Activated CD4-positive, alpha-beta T cell treated with anti-CD3 and anti-CD28 coated beads for 4 hours (primary cell): ENCODE measurements around the gene CTPS1.

Experiments used
- DNase-seq, 2 donors: peaks; one replicate each; pipeline ENCODE4 v3.0.0-alpha.2; 2020

CTPS1 gene

DNA sequence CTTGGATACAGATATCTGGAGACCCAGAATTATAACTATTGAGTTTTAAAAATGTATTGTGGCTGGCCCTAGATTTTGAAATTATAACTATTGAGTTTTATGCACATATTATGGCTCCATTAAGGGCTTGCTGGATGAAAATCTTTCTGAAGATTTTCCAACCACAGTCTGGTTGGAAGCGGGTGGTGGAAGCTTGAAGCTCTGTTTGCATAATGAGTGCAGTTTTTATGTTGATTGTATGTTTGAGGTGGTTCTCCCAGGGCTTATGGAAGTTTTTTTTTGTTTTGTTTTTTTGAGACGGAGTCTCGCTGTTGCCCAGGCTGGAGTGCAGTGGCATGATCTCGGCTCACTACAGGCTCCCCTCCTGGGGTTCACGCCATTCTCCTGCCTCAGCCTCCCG is 10.1 kb upstream of the CTPS1 start:
- no peak for DNase-seq

DNA sequence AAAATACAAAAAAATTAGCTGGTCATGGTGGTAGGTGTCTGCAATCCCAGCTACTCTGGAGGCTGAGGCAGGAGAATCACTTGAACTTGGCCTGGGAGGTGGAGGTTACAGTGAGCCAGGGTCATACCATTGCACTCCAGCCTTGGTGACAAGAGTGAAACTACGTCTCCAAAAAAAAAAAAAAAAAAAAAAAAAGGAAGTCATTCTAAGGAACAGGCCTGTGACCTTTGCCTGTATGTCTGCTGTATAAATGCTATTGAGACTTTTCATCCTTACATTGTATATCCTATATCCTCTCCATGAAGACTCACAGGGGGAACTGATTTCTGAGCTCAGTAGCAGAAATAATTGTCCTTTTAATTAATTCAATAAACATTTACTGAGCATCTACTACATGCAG is 7.5 kb upstream of the CTPS1 start:
- DNase-seq: no peak

DNA sequence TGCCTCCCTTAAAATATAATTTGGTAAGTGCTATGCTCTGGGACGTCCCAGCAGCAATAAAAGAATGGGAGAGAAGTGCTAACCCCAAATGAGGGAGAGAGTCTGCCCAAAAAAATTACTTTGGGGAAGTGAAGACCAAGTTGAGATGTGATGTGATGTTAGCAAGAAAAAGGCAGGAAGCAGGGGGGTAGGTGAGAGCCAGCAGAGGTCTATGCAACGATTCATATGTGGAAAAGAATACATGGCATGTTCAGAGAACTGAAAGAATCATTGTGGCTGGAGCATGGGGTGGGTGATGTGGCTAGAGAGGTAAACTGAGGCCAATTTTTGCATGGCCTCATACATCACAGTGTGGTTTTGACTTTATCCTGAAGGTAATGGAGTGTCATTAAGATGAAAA is 5.6 kb upstream of the CTPS1 start:
- DNase-seq: no peak

DNA sequence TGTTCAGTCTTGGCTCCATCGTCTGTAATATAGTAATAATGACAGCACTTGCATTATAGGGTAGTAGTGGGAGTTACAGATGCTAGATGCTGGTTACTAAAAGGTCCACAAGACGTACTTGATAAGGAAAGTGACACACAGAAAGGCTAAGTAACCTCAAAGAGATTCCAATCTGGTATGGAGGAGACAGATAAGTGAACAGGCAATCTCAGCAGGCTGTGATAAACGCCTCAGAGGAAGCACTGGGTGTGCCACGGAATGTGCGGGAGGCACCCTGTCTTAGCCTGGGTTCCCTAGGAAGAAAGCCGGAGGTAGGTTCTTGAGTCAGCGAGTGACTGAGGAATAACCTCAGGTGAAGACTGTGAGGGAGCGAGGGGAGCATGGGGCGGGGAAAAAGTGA is 4.6 kb upstream of the CTPS1 start:
- no peak for DNase-seq

DNA sequence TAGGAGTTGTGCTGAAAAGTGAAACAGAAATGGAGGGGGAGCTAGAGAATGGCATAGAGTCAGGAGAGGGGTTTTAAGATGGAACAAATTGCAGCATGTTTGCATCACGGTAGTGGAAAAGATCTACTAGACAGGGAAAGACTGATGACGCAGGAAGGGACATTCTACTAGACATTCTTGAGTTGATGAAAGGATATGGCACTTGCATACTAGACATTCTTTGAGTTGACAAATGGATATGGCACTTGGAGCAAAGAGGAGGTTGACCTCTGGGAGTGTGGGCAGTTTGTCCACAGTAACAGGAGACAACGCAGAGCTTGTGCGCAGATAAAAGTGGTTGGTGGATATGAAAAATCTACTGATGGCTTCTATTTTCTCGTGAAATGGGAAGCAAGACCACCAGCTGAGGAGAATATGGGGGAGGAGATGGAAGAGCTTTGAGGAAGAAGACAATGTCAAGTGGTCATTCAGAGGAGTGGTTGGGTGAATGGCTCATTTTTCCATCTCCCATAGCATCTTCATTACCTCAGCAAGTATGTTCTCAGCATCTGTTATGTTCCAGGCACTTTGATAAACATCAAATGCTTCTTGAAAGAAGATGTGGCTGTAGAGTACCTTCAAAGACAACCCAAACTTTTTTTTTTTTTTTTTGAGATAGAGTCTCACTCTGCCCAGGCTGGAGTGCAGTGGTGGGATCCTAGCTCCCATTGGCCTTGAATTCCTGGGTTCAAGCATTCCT is 2.4 kb upstream of the CTPS1 start:
- no peak for DNase-seq

DNA sequence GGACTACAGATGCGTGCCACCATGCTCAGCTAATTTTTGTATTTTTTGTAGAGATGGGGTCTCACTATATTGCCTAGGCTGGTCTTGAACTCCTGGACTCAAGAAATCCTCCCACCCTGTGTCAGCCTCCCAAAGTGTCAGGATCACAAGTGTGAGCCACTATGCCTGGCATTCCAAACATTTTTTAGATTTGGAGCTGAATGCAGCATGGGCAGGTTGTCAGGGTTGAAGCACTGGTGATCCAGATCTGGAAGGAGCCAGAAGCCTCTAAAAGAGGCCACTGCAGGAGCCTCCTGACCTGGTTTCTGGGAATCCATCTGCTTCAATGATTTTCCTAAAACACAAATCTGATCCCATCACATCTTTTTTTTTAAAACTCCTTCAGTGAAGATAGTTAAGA is 1.8 kb upstream of the CTPS1 start:
- DNase-seq: no peak

DNA sequence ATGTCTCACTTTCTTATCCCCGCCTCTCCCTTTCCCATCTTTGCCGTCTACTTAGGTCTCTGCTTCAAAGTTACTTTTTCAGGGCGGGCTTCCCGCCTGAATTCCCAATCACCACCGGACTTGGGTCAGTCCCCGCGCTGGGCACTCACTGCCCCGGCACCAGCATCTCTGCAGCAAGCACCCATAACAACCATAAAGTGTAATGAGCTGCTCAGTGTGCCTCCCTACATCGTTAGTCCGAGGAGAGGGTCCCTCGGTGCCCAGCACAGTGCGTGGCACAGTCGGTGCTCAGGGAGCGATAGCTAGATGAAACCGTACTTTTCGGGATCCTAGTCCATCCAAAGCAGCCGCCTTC is 633 bp upstream of the CTPS1 start:
- DNase-seq: no peak

DNA sequence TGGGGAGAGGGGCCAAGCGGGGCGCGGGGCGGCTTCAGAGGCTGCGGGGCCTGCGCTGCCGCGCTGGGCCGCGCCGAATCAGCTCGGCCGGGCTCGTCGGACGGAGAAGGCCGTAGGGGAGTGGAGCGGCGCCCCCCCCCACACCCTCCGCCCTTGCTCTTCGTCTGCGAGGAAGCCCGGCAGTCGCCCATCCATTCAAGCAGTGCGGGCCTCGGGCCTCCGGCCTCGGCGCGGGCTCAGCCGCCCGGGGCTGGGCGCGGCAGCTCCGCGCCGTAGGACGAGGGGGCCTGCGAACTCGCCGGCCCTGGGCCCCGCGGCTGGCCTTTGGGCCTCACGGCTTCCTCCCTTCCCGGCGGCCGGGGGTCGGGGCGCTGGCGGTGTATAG is 564 bp downstream of the CTPS1 start:
- no peak for DNase-seq

DNA sequence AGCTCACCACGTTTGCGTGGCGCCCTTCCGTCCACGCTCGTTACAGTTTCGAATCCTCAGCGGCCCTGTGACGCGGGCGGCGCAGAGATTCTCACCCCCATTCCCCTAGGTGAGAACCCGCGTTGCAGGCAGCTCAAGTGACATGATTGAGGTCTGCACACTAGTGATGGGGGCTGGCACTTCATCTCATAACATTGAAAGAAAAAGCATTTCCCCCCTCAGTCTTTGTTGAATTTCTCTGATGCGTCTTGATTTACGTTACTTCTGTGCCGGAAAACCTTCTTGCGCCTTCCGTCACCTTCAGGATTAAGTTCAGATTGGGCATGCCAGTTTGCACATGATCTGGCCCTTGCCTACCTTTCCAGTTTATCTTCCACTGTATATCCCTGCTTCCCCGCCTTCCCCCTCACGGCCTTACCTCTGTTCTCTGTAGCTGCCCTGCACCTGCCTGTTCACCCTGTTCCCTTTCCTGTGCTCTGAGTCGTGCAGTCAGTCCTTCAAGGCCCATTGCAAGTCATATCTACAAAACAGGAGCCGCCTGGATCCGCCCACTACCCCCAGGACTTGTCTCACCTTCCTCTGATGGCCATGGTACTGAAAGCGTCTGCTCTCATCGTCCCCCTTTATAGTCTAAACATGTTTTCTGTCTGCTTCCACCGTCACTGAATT is 1.1 kb downstream of the CTPS1 start:
- DNase-seq: peak; percentile 43 to 50

DNA sequence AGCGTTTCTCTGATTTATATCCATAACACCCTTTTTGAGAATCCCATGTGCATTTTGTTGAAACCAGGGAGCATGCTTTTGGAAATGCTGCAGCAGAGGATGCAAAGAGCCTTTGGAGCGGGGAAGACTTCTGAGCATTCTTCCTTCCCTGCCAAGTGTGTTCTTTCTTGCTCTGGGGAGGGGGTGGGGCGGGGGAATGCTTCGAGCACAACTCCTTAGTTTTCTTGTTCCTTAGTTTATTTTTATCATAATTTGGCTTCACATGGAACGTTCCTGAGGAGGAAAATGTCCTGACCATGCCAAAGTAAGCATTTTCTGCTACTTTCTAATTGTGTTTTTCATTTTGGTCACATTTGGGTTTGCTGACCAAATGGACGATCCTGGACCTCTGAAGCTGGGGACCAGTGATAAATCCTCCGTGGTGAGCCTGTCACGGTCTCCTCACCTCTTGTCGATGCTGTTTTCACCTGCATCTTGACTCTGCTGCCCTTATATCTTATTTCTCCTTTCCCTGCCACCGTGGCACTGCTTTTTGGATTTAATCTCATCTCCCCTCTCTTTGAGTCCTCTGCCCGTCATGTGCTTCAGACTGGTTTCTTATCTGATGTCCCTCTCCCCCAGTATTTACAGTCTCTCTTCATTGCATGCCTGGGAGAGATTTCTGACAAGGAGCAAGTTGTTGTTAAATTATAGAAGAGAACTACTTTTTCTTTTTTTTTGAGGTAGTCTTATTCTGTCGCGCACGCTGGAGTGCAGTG is 2.4 kb downstream of the CTPS1 start:
- DNase-seq: no peak

DNA sequence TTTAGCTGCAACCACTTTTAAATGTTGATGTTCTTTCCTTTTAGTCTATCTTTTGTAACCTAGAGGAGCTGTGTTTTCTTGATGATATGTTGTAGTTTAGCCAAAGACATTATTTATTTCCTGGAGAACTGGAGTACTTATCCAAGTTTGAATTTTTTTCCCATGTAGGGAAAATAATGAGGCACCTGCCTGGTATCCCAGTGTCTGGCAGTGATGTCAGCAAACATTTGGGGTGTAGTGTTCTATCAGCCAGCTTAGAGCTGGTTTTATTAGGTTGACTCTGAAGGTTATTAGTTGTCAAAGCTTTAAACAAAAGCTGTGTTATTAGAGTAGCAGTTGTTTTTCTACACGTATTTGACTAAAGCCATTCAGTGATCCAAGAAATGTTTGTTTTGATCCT is 3.2 kb downstream of the CTPS1 start:
- DNase-seq: no peak

DNA sequence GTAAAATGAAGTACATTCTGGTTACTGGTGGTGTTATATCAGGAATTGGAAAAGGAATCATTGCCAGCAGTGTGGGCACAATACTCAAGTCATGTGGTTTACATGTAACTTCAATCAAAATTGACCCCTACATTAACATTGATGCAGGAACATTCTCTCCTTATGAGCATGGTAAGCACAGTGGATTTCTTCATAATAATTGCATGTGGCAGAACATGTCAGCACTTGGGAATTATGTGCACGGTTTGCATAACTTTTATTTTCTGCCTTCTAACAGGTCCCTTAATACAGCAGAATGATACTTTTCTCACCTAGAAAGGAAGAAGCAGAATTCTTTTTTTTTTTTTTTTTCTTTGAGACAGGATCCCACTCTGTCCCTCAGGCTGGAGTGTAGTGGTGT is 3.8 kb downstream of the CTPS1 start:
- no peak for DNase-seq

DNA sequence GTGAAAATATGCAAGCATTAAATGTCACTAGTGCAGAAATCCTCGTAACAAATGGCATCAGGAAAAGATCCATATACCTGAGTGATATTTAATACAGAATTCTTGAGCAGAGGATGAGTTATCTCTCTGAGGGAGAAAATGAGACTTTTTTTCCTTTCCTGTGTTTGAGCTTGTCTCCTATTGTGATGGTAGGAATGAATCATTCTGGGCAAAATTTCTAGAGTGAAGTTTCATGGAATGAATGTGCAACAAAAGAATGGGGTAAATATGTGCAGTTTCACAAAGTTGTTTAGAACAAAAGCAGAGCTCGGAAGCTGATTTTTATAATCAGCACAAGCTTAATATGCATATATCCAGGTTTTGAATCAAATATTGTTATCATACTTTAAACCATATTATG is 4.6 kb downstream of the CTPS1 start:
- no peak for DNase-seq

DNA sequence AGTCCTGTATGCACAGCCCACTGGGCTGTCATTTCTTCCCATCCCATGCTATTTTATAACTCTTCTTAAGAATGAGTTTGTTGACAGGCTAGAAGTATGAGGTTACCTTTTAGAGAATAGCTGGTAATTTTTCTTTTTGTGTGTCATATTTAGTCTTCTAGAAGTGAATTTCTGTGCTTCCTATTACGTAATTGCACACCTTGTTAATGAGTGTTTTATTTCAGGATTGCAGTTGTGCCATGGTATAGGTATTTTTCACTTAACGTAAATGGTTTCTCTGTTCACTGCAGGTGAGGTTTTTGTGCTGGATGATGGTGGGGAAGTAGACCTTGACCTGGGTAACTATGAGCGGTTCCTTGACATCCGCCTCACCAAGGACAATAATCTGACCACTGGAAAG is 5.0 kb downstream of the CTPS1 start:
- DNase-seq: no peak

DNA sequence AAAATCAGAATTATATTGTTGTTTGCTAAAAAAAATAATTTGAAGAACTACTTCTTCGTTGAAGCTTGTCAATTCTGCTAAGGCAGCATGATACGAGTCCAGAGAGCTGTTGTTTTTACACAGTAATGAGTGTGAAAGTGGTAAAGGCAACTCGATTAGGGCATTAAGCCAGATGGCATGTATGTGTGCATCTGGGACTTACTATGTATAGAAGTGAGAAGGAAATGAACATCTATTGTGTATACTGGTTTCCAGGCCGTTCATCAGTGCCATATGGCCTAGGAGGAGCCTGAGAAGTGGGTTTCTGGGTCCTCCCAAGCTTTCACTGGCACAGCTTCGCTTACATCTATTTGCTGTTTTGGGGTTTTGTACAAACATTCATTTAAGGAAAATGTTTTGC is 5.7 kb downstream of the CTPS1 start:
- DNase-seq: no peak

DNA sequence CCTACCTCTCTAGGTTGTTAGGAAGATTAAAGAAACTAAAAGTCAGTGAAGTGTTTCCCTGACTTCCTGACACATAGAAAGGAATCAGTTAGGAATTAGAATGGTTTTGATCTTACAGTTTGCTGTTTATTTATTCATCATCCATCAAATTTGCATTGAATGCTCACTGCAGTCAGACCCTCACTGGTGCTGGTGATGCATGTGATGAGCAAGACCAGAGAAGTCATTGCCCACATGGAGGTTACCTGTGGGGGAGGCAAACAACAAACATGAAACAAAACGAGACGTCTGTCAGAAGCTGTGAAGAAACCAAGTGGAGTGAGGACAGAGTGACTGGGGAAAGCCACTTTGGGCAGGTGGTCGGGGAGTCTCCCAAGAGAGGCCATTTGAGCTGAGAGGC is 6.4 kb downstream of the CTPS1 start:
- DNase-seq: no peak

DNA sequence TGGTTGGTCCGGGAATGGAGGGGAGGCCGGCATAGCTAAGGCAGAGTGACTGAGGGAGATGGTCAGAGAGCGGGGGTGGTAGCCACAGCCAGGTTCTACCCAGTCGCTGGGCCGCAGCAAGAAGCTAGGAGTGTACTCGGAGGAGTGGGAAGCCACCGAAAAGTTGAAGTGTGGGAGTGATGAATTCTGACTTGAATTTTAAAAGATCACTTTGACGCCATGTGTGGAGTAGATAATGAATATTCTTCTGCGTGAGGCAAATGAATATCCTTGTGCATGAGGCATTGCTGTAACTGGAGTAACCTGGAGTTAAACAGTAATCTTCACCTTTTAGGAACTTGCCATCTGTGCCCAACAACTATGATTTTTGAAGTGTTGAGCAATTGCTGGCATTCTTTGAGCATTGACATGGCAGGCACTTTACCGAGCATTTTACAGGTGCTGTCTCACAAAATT is 6.9 kb downstream of the CTPS1 start:
- DNase-seq: no peak

DNA sequence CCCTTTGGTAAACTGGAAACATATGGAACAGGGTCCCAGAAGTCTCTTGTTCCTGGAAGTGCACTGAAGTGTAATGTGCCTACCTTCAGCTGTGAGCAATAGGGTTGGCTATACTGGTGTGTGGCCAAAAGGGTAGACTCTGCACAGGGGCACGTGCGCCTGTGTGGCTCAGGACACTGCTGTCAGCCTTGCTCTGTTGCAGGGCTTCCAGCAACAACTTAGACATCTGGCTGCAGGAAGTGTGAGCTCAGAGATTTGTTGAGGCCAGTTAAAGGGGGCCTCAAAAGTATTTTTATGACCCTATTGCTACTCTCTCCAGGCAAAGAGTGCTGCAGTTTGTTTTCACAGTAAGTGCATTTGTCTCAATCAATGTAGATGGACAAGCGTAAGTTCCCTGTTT is 7.5 kb downstream of the CTPS1 start:
- no peak for DNase-seq

DNA sequence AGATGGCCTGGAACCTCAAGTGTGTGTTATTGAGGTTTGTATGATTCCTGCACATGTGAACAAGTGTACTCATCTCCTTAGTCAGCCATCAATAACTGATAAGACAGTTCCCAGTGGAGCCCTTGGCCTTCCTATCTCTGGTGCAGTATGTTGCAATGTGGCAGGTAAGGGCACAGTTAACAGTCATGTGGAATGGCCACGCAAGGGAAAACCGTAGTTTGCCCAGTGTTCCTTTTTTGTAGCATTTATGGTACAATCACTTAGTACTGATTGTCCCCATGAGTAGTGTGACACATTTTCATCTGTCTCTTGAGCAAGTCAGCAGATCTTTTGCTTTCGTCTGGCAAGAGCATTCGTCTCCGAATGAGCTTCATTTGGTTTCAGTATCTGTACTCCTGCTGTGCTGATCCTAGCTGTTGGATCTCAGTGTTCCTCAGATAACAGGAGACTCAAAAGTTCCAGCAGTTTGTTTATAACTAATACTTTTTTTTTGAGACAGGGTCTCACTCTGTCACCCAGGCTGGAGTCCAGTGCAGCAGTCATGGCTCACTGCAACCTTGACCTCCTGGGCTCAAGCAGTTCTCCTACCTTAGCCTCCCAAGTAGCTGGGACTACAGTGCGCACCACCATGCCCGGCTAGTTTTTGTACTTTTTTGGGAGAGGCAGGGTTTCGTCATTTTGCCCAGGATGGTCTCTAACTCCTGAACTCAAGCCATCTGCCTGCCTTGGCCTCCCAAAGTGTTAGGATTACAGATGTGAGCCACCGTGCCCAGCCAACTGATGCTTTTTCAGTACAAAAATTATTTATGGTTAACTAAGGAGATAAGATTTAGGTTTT is 8.2 kb downstream of the CTPS1 start:
- DNase-seq: no peak

DNA sequence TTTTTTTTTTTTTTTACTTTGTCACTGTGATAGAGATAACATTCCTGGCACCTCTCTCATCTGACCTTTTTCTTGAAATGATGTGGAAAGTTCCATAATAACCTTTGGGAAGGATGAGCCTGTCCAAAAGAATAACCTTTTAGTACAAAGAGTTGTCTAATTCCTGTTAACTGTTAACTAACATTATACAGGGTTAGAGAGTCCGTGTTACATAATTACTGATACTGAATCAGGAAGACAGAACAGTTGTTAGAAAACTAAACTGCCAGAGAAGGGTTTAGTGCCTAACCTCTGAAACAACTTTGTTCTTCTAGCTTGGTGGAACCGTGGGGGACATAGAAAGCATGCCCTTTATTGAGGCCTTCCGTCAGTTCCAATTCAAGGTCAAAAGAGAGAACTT is 8.8 kb downstream of the CTPS1 start:
- no peak for DNase-seq

DNA sequence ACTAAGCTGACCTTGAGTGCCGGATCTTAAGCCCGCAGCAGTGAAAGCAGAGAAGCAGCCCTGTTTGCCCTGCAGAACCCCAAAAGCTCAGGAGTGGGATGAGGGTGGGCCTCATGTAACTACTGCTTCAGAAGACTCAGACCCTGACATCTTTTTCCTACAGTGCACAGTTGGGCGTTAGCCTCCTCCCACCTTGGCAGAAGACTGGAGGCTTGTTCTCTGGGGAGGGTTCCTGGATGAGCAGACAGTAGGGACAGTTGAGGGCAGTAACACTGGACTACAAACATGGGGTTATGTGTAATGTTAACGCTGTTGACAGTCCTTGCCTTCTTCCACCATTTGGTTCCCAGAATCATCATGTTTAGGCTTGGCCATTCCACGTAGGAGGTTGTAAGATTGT is 9.6 kb downstream of the CTPS1 start:
- DNase-seq: no peak

DNA sequence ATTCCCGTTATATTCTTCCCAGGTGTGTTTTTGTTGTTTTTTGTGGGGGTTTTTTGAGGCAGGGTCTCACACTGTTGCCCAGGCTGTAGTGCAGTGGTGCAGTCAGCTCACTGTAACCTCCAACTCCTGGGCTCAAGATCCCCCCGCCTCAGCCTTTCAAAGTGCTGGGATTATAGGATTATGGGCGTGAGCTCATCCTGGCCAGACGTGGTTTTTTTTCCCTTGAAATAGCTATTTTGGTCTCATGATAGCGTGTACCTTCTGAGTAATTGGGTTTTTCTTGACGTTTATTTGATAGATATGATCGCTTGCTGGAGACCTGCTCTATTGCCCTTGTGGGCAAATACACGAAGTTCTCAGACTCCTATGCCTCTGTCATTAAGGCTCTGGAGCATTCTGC is 17.6 kb downstream of the CTPS1 start:
- DNase-seq: no peak

DNA sequence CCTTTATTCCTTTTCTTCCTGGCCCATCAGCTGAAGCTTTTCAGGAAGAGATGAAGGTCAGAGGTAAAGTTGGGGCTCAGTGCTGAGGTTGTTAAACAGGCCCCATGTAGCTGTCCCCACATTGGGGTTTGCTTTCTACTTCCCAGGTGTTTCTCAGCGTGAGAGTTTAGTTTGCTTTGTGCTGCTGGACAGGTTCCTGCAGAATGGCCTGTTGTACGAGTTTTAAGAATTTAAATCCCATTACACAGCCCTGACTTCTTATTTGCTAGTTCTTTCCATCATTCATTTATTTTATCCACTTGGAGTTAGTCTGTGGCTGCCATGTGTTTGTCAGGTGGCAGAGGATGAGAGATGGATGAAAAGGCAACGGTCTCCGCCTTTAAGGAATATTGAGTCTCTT is 19.2 kb downstream of the CTPS1 start:
- DNase-seq: no peak
